CD4-positive, alpha-beta T cell treated with Interferon alpha-2 for 1 hour (primary cell): ENCODE results near the gene MCMBP.
"Not testable (repeated sequence)": the region's sequence is repeated elsewhere in the genome, so short reads cannot be mapped to it uniquely, and the experiment has no call there.

Experiments used
- DNase-seq, 2 donors: peaks; one replicate each; pipeline ENCODE4 v3.0.0-alpha.2; 2020 to 2022

MCMBP gene

GRCh38 chr10:119827430-119827829 lies 45.2 kb downstream of the MCMBP start:
- no peak for DNase-seq

- DNase-seq, result no peak
Measured at GRCh38 chr10:119826771-119827170, 45.9 kb downstream of the MCMBP start.

- DNase-seq, result no peak
Measured at GRCh38 chr10:119824299-119824698, 48.3 kb downstream of the MCMBP start.

- no peak for DNase-seq
Measured at GRCh38 chr10:119821182-119821581, 51.5 kb downstream of the MCMBP start.

- DNase-seq, result no peak
Measured at GRCh38 chr10:119818889-119819270, 53.8 kb downstream of the MCMBP start.

GRCh38 chr10:119817991-119818888 lies 54.4 kb downstream of the MCMBP start:
- peak; percentile 27 to 51 for DNase-seq

DNA sequence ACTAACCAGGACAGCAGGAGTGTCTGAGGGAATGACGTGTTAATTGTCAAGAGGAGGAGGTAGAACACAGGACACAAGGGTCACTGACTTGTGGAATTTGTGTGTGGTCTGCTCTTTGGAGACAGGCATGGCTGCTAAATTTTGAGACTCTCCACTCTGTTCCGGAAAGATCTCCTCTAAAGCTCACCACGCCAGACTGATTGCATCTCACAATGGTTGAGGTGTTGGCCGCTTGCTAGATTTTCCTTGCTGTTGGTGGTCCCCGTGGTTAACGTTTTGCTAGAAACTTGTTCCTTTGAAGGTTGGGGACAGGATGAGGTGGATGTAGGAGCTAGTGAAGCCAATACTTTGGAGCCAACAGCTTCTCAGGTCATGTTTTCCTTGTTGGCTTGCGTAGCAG lies 57.0 kb downstream of the MCMBP start:
- no peak for DNase-seq

DNA sequence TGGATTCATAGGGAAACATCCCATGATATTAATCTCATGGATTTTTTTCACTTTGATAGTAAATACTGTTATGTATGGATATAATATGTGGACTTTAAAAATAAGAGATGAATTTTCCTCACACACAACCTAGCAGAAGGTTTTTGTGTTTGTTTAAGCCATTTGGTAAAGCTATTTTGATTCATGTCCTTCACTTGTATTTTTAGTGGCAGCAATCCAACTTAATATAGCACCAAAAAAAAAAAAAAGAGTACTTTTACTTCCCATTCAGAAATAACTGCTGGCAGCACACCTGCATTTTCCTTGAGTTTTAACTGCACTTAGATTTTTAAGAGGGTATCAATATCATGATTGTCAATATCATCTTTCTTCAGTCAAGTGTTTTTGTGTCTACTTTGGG lies 60.0 kb downstream of the MCMBP start:
- DNase-seq, result no peak

DNA sequence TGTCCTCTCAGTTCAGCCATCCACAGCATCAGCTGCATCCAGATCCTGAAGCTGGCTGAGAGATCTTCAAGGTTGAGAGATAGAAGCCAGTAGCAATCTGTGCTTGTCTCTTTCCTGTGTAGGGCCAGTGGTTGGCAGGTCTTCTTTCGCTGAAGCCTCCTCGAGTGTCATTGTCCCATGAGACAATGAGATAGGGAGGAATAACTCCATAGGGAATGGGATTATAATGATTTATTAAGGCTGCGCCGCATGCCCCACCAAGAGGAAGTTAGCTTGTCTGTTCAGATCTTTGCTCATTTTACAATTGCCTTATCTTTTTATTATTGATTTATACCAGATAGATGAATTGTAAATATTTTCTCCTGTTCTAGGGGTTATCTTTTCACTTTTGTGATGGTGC lies 61.5 kb downstream of the MCMBP start:
- DNase-seq, result no peak

GRCh38 chr10:119807960-119808697 lies 64.5 kb downstream of the MCMBP start:
- DNase-seq, result no peak

GRCh38 chr10:119806334-119807130 lies 66.1 kb downstream of the MCMBP start:
- DNase-seq, result no peak

DNA sequence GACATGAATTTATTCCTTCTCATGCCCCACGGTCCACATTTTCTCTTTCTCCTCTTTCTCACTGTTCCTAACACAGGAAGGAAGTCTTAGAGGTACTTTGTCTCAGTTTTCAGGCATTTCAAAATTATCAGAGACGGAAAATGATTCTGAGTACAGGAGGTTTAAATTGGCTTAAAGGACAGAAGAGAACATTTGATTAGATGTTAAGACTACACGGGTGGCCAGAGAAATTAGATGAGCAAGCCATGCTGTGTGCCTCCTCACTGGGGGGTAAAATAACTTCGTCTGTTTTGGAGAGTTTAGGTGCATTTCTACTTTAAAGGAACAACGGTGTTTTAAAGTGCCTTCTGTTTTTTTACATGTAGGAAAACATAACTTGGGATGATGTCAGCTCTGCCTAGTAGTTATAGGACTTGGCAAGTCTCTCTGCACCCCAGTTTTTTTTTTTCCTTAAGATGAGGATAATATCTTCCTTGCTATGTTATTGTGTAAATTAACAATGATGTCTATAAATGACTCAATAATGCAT lies 66.9 kb downstream of the MCMBP start:
- DNase-seq, result no peak

GRCh38 chr10:119803264-119803663 lies 69.4 kb downstream of the MCMBP start:
- no peak for DNase-seq

GRCh38 chr10:119801998-119802538 lies 70.6 kb downstream of the MCMBP start:
- no peak for DNase-seq

DNA sequence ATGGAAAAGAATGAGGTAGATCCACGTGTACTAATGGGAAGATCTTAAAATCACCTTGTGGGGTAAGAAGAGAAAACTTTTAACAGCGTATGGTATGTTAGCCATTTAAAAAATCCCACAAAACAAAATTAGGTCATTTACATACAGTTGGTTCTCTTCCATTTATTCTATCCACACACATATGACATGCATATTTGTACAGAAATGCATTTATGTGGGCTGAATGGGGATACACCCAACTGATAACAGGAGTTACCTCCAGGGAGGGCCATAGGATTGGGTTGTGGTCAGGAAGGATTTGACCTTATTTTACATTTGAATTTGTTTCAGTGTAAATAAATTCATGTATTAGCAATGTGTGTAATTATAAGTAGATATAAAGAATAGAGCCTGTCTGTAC lies 71.5 kb downstream of the MCMBP start:
- no peak for DNase-seq

DNA sequence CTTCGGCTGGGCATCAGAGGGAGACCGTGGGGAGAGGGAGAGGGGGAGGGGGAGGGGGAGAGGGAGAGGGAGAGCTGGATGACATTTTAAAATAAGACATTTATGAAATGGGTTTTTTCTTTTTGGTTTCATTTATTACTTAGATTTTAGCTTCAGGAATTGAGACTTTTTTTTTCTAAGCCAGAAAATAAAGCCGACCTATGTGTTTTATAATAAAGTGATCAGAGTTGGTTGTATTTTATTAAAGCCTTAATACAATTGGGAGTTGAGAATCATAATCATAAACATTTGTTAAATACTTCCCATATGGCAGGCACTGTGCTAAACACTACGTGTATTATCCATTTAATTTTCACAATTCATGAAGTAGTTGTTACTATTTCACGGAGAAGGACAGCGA lies 76.6 kb downstream of the MCMBP start:
- no peak for DNase-seq

GRCh38 chr10:119795101-119795500 lies 77.5 kb downstream of the MCMBP start:
- DNase-seq, result not testable (repeated sequence)

GRCh38 chr10:119786117-119786769 lies 86.4 kb downstream of the MCMBP start:
- DNase-seq, result no peak

DNA sequence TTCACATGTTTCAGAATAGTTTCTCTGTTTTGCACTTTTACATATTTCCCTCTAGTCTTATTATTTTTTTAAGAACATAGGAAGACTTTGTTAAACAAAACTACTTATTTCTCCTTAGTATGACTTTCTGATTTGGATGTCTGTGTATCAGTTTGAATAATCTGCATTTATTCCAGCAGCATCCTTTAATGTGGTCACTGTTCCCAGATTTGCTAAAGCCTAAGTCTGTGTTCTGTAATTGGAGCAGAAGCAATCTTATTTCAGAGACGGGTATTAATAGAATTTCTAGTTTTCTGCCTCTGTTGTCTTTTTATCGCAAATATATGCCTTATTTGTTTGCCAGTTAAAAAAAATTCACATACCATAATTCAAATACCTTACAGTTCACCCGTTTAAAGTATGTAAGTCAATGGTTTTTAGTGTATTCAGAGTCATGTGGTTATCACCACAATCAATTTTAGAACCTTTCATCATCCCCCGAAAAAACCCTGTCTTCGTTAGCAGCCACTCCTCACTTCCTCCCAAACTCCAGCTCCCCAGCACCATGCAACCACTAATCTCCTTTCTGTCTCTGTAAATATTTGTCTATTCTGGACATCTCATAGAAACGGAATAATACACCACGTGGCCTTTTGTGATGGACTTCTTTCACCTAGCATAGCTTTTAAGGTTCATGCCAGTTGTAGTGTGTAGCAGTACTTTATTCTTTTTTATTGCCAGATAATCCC lies 88.1 kb downstream of the MCMBP start:
- DNase-seq, result peak; percentile 8 to 19

DNA sequence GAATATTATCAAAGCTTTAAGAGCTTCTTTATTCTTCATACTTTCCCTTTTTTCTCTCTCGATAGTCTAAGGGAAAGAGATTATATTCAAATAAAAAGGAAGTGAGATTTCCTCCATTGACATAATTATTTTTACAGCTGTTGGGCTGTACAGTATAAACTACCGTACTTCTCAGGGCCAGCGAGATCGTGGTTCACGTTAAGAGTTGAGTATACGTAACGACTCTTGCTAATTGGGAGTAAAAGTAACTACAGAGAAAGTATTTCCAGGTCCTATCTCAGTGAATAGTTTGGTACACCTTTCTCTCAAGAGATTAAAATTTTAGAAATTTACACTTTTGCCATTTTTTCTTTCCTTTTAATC lies 89.0 kb downstream of the MCMBP start:
- no peak for DNase-seq

DNA sequence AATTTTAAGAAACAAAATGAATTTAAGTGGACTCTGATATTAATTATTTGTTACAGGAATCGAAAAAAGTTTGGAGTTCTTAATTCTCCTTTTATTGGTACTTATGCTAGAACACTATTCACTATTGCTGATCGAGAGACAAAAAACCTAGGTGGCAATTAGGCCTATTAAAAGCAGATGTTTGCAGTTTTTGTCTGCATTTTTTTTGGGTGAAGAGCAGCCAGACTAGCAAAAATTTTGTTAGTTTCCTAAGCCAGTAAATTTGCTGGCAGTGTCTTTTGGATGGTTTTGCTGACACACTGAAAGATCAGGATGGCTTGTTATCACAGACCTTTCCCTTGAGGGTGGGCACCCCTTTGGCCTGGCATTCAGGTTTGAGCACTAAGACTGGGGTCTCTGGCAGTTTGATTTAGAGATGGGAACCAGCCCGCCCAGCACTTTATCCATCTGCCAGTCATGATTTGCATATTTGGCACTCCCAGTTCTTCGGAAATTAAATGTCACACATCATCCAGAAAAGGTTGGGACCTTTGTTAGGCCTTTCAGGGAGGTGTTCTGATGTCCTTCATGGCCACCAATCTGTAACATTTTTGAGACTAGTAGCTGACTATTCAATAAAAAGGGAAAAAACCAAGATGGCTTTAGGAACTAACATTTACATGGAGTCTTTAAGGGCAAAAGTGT lies 89.5 kb downstream of the MCMBP start:
- DNase-seq, result no peak
